DND-41 (cell line): ENCODE results near the gene ALDH1L2.

ENCODE experiments used
- CTCF ChIP-seq: IDR thresholded peaks from 2 replicates; pipeline ENCODE4 v1.5.1; 2012; ENCODE audit warnings: borderline replicate concordance, low read length, moderate library complexity, mild to moderate bottlenecking; ENCODE audit not compliant: poor library complexity, severe bottlenecking; ENCODE audit errors: extremely low read depth
- EZH2 ChIP-seq: IDR thresholded peaks from 3 replicates; pipeline ENCODE4 v1.6.1; 2012; ENCODE audit warnings: borderline replicate concordance, low read depth, mild to moderate bottlenecking, moderate library complexity, low read length, inconsistent platforms; ENCODE audit not compliant: severe bottlenecking

DNA sequence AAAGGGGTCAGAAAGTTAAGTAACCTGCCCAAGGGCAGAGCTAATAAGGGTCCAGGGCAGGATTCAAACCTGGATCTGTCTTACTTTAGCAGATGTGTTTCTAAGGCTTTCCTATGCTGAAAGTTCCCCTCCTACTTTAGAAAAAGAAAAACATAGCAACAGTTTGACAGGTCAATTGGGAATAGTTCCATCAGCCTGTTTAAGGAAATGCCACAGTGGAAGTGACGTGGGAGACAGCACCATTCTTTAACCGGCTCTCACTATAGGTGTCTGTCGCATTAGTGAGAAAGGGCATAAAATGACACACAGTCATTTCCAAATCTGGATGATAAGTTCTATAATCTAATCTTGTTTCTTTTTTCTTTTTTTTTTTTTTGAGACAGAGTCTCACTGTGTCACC, 7.3 kb downstream of the ALDH1L2 start:
- TF ChIP-seq CTCF, result no peak
- no peak for TF ChIP-seq EZH2
